Testis (tissue), 3 donors: ENCODE measurements around the gene FAM156A. TPM values are rescaled to one million over a fixed set of nuclear protein-coding genes. Genes with fewer than 3 reads are reported as not detected.
"Not testable (repeated sequence)": the region's sequence is repeated elsewhere in the genome, so short reads cannot be mapped to it uniquely, and the experiment has no call there.

Experiments used
- DNase-seq: peaks from one replicate; pipeline ENCODE4 v3.0.0-alpha.2; 2019
- H3K27ac ChIP-seq, 2 donors: fragments of 200-600 bp; sonication (generic); one replicate each; pipeline ENCODE4 v1.5.1; 2019
- H3K27me3 ChIP-seq: fragments of 200-600 bp; sonication (generic); one replicate; pipeline ENCODE4 v1.5.1; 2019
- H3K36me3 ChIP-seq: fragments of 200-600 bp; sonication (generic); one replicate; pipeline ENCODE4 v1.5.1; 2017; ENCODE audit warnings: low read depth; ENCODE audit errors: missing control alignments
- H3K4me1 ChIP-seq: fragments of 200-600 bp; sonication (generic); one replicate; pipeline ENCODE4 v1.5.1; 2019
- H3K4me3 ChIP-seq, 2 donors: fragments of 200-600 bp; sonication (generic); one replicate each; pipeline ENCODE4 v1.5.1; 2017 to 2019
- H3K9me3 ChIP-seq: fragments of 200-600 bp; sonication (generic); one replicate; pipeline ENCODE4 v1.5.1; 2017
- POLR2A ChIP-seq: fragments of 450-650 bp; IDR thresholded peaks from one replicate; pipeline ENCODE4 v1.6.1; 2017; ENCODE audit warnings: antibody characterized with exemption, mild to moderate bottlenecking, moderate library complexity
- WGBS, 2 donors: methylation state at CpG; one replicate each; pipeline ENCODE4 v1.1.5; 2018; 5-methylcytosine and 5-hydroxymethylcytosine counted together
- intact Hi-C: fragments of 100-400 bp; cut with DNase I; formaldehyde crosslinking; loops from one replicate; pipeline ENCODE4 v1.15.1; 2023; ENCODE audit warnings: low total_unique reads
- polyA plus RNA-seq: library from polyadenylated mRNA; stranded (reverse); fragments of 350-450 nt; fragmentation: Illumina TruSeq; extraction: RNeasy Lipid Tissue Mini Kit (QIAGEN cat#74804); gene quantifications from one replicate; pipeline ENCODE4 v1.2.3, GENCODE V29; 2014; ENCODE audit warnings: low read depth, low replicate concordance; ENCODE audit not compliant: insufficient read depth
- total RNA-seq, 2 donors: library from RNA; depleted of rRNA; stranded (reverse); fragments of >200 nt; gene quantifications; one replicate each; pipeline ENCODE4 v1.2.3, GENCODE V29; 2016
- TF ChIP-seq, protein P1 (sequence below), 3 experiments: fragments of 450-650 bp in 2 of 3; fragments of 200-600 bp in 1 of 3; sonication (generic) in 1 of 3; IDR thresholded peaks; one replicate each; pipeline ENCODE4 v1.5.1; 2016 to 2019; ENCODE audit warnings: antibody characterized with exemption in 3 of 3, mild to moderate bottlenecking in 2 of 3, moderate library complexity in 1 of 3

The FAM156A gene
- total and polyA plus RNA-seq, 3 donors from 2014 or later, result 25.6 to 64.5 (median 62.0) TPM

DNA sequence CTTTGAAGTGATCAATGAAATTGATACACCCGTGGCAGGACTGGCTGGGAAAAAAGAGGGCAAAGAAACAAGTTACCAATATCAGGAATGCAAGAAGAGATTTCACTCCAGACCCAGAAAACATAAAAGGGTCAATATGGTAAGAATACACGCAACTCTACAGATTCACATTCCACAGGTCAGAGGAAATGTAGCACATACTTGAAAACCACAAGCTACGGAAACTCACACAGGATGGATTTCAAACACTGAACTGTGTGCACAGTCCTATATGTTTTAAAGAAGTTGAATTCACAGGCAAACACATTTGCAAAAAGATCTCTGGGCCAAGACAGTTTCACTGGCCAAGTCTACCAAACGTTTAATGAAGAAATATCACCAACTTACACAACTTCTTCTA, 9.0 kb downstream of the FAM156A start:
- intact Hi-C loops, H3K9me3 ChIP-seq, H3K36me3 ChIP-seq, H3K4me3 ChIP-seq, H3K27ac ChIP-seq, DNase-seq, H3K27me3 ChIP-seq, H3K4me1 ChIP-seq: not testable (repeated sequence)
- no CpG with 5 or more reads among the region's 4 CpGs for WGBS, 2 donors

DNA sequence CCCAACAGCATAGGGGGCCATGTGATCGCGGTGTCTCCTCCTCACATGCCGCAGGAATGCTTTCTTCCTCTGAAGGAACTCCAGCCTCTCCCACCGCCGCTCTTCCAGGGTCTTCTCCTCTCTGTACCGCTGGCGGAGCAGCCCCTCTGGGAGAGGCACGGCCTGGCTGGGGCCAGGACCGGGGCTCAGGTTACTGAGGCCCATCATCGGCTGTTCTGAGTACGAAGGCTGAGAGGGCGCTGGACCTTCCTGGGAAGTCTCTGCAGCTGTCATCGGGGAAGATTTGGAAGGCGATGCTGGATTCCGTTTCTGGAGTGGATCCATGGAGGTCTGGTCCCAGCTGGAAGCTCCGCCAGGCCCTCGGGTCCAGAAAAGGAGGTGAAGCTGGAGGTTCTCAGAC, 10.1 kb downstream of the FAM156A start:
- intact Hi-C loops, H3K36me3 ChIP-seq, H3K4me3 ChIP-seq, DNase-seq, H3K27me3 ChIP-seq, H3K9me3 ChIP-seq, H3K4me1 ChIP-seq, H3K27ac ChIP-seq: not testable (repeated sequence)
- WGBS, 2 donors, result no CpG with 5 or more reads among the region's 17 CpGs

DNA sequence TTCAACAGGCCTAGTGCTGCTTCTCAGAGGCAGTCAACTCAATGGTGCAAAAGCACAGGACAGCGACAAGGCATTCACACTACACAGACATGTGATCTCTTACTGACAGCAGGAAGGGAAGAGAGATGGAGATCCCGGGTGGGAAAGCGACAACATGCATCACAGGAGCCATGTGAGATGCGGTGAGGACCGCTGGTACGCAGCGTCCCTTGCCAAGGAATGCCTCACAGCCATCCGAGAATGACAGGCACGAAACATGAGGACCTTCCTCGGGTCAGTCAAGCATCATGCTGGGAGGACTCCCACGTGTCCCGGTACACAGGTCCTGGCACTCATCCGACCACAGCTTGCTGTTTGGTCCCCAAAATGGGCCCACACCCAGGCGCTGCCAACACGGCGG, 10.8 kb downstream of the FAM156A start:
- DNase-seq, H3K27me3 ChIP-seq, H3K4me1 ChIP-seq, H3K9me3 ChIP-seq, H3K27ac ChIP-seq, H3K36me3 ChIP-seq, intact Hi-C loops, H3K4me3 ChIP-seq: not testable (repeated sequence)
- no CpG with 5 or more reads among the region's 16 CpGs for WGBS, 2 donors

DNA sequence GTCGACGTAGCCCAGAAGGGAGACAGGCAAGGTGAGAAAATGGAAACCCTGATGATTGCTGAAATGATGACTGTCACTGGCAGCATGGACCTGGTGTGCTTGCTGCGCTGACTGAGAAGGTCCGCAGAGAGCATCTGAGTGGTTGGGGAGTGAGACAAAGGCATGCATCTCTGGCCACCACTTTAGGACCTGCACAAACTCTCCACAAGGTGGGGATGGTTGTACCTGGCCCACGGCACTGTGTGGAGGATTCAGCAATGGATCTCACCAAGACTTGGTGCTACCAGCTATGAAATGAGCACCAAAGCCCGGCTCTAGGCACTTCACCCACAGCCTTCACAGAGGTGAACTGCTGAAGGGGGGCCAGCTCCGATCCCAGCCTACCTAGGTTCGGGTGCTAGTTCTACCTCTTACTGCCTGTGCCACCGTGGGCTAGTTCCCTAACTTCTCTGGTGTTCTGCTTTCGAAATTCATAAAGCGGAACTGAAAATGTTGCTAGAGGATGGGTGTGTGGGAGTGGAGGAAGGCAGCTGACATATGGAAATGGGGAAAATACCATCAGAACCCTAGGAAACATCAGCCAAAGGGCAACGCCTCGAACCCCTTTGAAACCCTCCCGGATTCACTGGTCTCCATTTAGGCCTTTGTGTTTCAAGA, 12.4 kb downstream of the FAM156A start:
- H3K27ac ChIP-seq, H3K4me1 ChIP-seq, H3K36me3 ChIP-seq, DNase-seq, H3K27me3 ChIP-seq, H3K9me3 ChIP-seq, intact Hi-C loops, H3K4me3 ChIP-seq: not testable (repeated sequence)
- no CpG with 5 or more reads among the region's 14 CpGs for WGBS, 2 donors

DNA sequence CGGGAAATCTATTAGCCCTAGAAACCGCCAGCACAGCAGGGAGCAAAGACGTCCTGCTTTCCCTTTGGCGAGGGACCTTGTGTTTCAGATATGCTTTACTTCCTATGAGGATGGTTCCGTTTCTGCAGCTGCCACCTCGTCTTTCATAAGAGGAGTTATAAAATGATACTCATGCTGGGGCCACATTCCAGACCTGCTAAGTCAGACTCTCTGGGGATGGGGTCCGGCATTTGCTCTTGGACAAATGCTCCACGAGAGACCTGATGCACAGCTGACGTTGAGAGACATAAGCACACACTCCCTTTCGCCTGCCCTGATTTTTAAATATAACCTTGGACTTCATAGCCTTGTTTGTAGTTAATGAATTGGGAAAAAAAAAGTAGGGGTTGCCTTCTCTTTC, 16.6 kb downstream of the FAM156A start:
- DNase-seq, H3K4me3 ChIP-seq, H3K27me3 ChIP-seq, H3K27ac ChIP-seq, H3K4me1 ChIP-seq, intact Hi-C loops, H3K36me3 ChIP-seq, H3K9me3 ChIP-seq: not testable (repeated sequence)
- no CpG with 5 or more reads among the region's 10 CpGs for WGBS, 2 donors

DNA sequence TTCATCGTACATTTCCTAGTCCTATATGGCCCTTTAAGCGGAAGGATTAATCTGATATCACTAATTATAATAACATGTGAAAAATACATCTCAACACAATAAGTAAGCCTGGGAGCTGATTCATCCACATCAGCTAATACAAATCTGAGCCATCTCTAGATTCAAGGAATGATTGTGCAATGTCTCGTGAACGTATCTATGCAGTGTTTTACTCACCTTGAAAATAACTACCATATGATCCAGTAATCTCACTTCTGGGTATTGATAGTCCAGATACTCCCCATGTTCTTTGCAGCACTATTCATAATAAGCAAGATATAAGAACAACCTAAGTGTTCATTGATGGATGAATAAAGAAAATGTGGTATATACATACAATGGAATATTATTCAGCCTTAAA, 17.6 kb downstream of the FAM156A start:
- H3K27ac ChIP-seq, DNase-seq, H3K9me3 ChIP-seq, H3K27me3 ChIP-seq, H3K4me1 ChIP-seq, intact Hi-C loops, H3K36me3 ChIP-seq, H3K4me3 ChIP-seq: not testable (repeated sequence)
- WGBS, 2 donors, result no CpG with 5 or more reads among the region's 4 CpGs

DNA sequence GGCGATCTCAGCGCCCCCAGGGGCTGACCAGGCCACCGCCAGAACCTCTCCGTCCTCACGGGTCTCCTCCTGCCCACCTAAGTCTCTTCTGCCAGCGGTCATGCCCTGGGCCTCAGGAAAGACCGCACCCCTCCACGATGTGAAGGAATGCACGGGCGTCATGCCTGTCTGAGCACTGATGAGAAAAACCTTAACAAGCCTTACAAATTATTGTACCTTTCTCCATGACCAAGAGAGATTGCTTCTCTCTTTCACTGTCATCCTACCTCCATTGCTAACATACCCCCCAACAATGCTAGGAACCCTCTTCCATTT, 22.9 kb downstream of the FAM156A start:
- Histone ChIP-seq H3K27ac (peak overlapping the region; percentile 83 to 89), H3K4me3 (peak overlapping the region; percentile 56 to 70)
- intact Hi-C loops, H3K4me1 ChIP-seq, H3K36me3 ChIP-seq, H3K9me3 ChIP-seq, H3K27me3 ChIP-seq, DNase-seq: not testable (repeated sequence)
- WGBS, 2 donors, result 0% methylated on average over 9 of the region's 10 CpGs; no CpG with 5 or more reads in 1 of the 2 donors

DNA sequence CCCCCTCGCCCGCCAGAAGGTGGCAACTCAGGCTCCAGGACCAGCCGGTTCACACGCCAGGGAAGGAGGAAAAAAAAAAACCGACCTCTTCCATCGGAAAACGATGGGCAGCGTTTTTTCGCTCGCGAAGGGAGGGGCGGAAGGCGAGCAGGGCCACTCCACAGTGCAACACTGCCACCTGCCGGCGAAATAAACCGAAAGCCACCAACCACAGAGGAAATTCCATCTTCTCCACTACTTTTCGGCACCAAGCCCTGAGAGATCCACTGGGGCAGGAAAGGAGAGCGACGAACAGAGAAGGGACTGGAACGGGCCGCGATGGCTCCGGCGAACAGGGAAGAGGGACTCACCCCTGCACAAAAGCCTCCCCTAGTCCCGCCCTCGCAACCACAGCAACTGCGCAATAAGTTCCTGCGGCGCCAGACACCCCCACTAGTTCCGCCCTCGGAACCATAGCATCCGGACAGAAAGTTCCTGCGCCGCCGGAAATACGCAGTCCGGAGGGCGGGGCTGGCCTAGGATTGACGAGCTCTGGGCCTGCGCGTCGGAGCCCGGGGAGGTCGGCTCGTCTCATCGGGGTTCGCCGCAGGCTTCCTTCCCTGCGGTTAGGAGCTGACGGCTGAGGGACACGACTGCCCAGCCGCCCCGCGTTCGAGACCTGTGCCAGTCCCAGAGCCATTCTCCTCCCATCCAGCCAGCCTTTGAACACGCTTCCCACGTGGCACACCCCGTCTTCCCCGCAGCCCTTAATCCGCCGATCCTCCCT, 23.4 kb downstream of the FAM156A start:
- intact Hi-C loops, result no loop called here
- 0% methylated on average over 4 to 43 of the region's 61 CpGs for WGBS, 2 donors
- DNase-seq, result peak; percentile 93
- H3K4me3 ChIP-seq, result peak overlapping the region; percentile 56 to 70
- peak overlapping the region; percentile 83 to 89 for H3K27ac ChIP-seq
- H3K9me3 ChIP-seq, result no peaks in the 10 kb centered on the region
- H3K36me3 ChIP-seq, result no peaks in the 10 kb centered on the region
- no peaks in the 10 kb centered on the region for H3K27me3 ChIP-seq
- no peak for TF ChIP-seq POLR2A
- TF ChIP-seq, protein P1, sequence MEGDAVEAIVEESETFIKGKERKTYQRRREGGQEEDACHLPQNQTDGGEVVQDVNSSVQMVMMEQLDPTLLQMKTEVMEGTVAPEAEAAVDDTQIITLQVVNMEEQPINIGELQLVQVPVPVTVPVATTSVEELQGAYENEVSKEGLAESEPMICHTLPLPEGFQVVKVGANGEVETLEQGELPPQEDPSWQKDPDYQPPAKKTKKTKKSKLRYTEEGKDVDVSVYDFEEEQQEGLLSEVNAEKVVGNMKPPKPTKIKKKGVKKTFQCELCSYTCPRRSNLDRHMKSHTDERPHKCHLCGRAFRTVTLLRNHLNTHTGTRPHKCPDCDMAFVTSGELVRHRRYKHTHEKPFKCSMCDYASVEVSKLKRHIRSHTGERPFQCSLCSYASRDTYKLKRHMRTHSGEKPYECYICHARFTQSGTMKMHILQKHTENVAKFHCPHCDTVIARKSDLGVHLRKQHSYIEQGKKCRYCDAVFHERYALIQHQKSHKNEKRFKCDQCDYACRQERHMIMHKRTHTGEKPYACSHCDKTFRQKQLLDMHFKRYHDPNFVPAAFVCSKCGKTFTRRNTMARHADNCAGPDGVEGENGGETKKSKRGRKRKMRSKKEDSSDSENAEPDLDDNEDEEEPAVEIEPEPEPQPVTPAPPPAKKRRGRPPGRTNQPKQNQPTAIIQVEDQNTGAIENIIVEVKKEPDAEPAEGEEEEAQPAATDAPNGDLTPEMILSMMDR (IDR thresholded peaks at IDR 0.05), result peak; percentile 81 to 95 (median 92)
- H3K4me1 ChIP-seq, result no peaks in the 10 kb centered on the region
